HAP-1 (cell line): ENCODE data around the gene VCAM1.

Experiments used
- DNase-seq, 2 experiments: peaks; one replicate each; pipeline ENCODE4 v3.0.0-alpha.2; 2016 to 2020; ENCODE audit warnings: low spot score in 2 of 2
- H3K27me3 ChIP-seq: fragments of 250-450 bp; sonication (Bioruptor Pico); 2 replicates; pipeline ENCODE4 v1.5.1; 2020; ENCODE audit warnings: low read depth, mild to moderate bottlenecking, moderate library complexity
- H3K36me3 ChIP-seq: fragments of 250-450 bp; sonication (Bioruptor Pico); replicated peaks from 2 replicates; pipeline ENCODE4 v1.5.1; 2020; ENCODE audit warnings: mild to moderate bottlenecking
- H3K4me1 ChIP-seq: fragments of 250-450 bp; sonication (Bioruptor Pico); 2 replicates; pipeline ENCODE4 v1.5.1; 2020; ENCODE audit warnings: mild to moderate bottlenecking
- H3K4me3 ChIP-seq: fragments of 250-450 bp; sonication (Bioruptor Pico); 2 replicates; pipeline ENCODE4 v1.5.1; 2020; ENCODE audit warnings: mild to moderate bottlenecking, moderate library complexity
- H3K9me3 ChIP-seq: fragments of 250-450 bp; sonication (Bioruptor Pico); 2 replicates; pipeline ENCODE4 v1.5.1; 2020; ENCODE audit warnings: mild to moderate bottlenecking, moderate library complexity
- in situ Hi-C: fragments of 300-500 bp; cut with MboI; formaldehyde crosslinking; loops from 3 replicates; pipeline ENCODE4 v1.14.3; 2020; ENCODE audit warnings: low sequenced_read_pairs, inconsistent platforms, mixed read lengths

Gene VCAM1, protein sequence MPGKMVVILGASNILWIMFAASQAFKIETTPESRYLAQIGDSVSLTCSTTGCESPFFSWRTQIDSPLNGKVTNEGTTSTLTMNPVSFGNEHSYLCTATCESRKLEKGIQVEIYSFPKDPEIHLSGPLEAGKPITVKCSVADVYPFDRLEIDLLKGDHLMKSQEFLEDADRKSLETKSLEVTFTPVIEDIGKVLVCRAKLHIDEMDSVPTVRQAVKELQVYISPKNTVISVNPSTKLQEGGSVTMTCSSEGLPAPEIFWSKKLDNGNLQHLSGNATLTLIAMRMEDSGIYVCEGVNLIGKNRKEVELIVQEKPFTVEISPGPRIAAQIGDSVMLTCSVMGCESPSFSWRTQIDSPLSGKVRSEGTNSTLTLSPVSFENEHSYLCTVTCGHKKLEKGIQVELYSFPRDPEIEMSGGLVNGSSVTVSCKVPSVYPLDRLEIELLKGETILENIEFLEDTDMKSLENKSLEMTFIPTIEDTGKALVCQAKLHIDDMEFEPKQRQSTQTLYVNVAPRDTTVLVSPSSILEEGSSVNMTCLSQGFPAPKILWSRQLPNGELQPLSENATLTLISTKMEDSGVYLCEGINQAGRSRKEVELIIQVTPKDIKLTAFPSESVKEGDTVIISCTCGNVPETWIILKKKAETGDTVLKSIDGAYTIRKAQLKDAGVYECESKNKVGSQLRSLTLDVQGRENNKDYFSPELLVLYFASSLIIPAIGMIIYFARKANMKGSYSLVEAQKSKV

DNA sequence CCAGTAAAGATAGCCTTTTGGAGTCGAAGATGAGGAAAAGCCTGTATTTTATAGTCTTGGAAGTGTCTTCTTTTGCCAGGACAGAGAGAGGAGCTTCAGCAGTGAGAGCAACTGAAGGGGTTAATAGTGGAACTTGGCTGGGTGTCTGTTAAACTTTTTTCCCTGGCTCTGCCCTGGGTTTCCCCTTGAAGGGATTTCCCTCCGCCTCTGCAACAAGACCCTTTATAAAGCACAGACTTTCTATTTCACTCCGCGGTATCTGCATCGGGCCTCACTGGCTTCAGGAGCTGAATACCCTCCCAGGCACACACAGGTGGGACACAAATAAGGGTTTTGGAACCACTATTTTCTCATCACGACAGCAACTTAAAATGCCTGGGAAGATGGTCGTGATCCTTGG, at the start of gene VCAM1:
TSS of gene VCAM1 (plus strand) at position 253 of the 400 bp plus-strand sequence. CDS start at position 372, 119 bp downstream.
- H3K4me3 ChIP-seq: no peak within 1 kb of the TSS
- no peaks in the 10 kb centered on the region for H3K27me3 ChIP-seq
- no peaks in the 10 kb centered on the region for H3K36me3 ChIP-seq
- in situ Hi-C loops: no loop called here
- no peaks in the 10 kb centered on the region for H3K9me3 ChIP-seq
- DNase-seq: no peak
- H3K4me1 ChIP-seq: peaks cover 26% of the 10 kb centered on the region

DNA sequence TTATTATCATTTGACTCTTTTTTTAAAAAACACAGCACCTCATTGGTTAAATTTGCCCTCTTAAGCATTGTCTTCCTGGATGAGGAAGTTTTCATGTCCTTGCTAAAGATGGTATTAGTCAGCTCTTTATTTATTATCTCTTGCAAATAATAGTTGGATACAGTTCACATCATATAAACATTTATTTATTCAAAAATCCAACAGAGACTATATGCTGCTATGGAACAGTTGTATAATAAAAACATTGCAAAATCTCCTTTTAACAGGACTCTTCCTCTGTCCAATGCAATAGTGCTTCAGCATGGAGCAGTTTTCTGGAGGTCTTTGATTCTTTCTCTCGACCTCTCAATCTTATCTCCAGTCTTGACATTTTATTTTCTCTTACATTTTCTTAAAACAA, 49.5 kb upstream of the VCAM1 start:
- Histone ChIP-seq H3K9me3 (no peaks in the 10 kb centered on the region; the same call in 1 of the 2 replicates), H3K4me3 (no peak overlapping the region), H3K36me3 (no peaks in the 10 kb centered on the region), H3K27me3 (no peaks in the 10 kb centered on the region), H3K4me1 (no peaks in the 10 kb centered on the region)
- no peak for DNase-seq
- in situ Hi-C loops: no loop called here

DNA sequence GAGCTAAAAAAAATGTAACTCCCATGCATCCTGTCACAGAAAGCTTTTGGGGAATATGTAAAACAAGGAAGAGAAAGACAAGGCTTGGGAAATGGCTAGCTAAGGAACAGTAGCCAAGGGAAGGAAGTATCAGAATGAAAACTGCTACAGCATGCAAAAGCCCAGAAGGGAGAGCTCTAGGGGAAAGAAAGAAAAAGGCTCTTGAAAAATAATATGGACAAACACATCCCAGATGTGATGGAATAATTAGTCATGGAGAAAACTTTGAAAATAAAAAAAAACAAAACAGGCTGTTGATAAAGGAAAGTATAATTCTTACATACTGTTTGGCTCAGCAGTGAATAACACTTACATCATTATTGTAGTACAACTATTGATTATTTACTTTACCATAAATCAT, 47.9 kb upstream of the VCAM1 start:
- in situ Hi-C loops: no loop called here

DNA sequence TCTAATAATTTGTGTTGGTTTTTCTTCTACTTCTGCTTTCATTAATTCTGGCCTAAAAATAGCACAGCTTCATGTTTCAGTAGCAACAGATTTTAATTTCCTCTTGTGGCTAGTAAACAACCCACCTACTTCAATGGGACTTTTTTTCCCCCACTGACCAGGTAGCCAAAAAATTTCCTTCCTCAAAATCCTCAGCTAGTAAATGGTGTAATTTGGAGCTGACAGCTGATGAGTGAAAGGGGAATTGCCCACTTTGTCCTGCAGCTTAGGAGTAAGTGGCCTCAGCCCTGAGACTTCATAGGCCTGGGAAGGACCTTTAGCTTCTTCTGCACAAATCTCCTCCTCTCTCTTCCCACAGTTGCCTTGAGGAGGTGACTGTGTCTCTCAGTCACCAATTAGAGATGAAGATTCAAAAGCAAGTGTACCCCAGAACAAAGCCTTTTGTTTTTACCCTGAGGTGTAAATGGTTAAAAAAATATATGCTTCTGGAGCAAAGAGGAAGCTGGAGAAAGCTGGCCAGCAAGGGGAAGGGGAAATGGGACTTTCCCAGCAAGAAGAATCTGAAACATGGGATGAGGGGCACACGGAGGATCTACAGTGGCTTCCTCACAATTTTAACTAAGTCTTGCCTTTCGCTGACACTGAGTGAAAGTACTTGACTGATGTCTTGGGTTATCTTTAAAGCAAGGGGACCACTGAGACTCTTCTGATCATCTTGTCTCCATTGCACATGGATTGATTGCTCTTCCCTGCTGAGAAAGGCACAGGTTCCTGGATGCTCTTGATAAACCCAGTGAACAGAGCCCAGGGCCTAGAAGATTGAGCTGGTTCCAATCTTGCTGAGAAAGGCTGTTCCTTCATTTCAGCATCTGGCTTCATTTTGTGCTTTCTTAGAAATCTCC, 35.8 kb upstream of the VCAM1 start:
- no peak overlapping the region for H3K4me3 ChIP-seq
- H3K36me3 ChIP-seq: no peaks in the 10 kb centered on the region
- in situ Hi-C loops: no loop called here
- H3K9me3 ChIP-seq: no peaks in the 10 kb centered on the region
- no peaks in the 10 kb centered on the region for H3K27me3 ChIP-seq
- H3K4me1 ChIP-seq: no peaks in the 10 kb centered on the region
- no peak for DNase-seq

More for the DNA sequence above, 47.9 kb upstream of the VCAM1 start:
- DNase-seq: no peak
- no peaks in the 10 kb centered on the region for H3K36me3 ChIP-seq
- H3K4me1 ChIP-seq: no peaks in the 10 kb centered on the region
- no peaks in the 10 kb centered on the region for H3K27me3 ChIP-seq
- H3K4me3 ChIP-seq: no peak overlapping the region
- H3K9me3 ChIP-seq: no peaks in the 10 kb centered on the region; the same call in 1 of the 2 replicates

DNA sequence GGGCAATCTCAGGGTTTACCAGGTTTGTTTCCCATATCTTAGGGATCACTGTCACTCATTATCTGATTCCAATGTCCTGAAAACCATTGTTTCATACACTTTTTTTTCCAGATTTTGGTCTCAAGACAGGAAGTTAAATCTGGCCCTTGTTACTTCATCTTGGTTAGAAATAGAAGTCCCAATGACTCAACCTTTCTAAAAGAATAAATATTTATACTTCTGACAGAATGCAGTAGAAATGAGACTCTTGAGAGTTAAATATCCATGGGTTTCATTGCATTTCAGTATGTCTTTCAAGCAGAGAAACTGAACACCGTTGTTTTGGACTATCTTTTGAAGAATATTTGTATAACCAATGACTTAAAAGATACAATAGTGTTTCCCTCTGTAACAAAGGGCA, 19.8 kb upstream of the VCAM1 start:
- in situ Hi-C loops: no loop called here
- Histone ChIP-seq H3K27me3 (no peaks in the 10 kb centered on the region), H3K4me3 (no peak overlapping the region), H3K36me3 (no peaks in the 10 kb centered on the region), H3K9me3 (no peaks in the 10 kb centered on the region), H3K4me1 (no peaks in the 10 kb centered on the region)
- DNase-seq: no peak

DNA sequence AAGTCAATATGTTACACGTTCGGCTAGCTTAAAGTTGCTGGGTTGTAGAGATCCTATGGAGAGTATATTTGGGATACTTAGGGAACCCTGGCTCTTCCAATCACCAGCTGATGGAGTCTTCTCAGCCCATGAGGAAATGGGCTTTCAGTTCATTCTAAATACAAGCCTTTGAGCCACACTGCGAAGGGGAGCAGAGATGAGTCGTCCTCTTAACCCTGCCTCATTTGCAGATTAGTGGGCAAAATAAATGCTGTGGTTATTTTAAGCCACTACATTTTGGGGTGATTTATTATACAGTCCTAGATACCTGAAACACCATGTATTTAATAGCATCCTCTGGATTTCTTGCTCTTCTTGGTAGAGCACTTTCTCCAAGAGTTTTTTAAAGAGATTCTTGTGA, 19.0 kb upstream of the VCAM1 start:
- no peak for DNase-seq
- no peak overlapping the region for H3K4me3 ChIP-seq
- H3K27me3 ChIP-seq: no peaks in the 10 kb centered on the region
- no peaks in the 10 kb centered on the region for H3K36me3 ChIP-seq
- H3K4me1 ChIP-seq: no peaks in the 10 kb centered on the region
- in situ Hi-C loops: no loop called here
- H3K9me3 ChIP-seq: no peaks in the 10 kb centered on the region

DNA sequence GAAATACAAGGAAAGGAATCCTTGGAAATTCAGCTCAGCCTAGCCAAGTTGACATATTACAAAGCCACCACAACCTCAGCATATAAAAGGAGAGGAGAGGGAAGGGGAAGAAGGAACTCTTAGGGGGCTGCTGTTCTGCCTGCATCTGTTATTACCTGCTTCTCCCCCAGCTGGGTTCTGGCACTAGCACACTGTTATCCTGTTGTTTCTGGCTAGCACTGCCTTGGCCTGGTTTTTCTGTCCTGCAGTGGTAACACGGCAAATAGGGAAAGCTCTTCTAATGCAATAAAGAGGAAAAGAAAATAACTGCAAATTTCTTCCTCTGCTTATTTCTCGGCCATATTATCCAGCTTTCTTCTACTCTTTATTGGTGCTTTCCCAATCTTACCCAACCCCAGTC, 16.5 kb upstream of the VCAM1 start:
- Histone ChIP-seq H3K36me3 (no peaks in the 10 kb centered on the region), H3K4me1 (no peaks in the 10 kb centered on the region), H3K27me3 (no peaks in the 10 kb centered on the region), H3K9me3 (no peaks in the 10 kb centered on the region), H3K4me3 (no peak overlapping the region)
- DNase-seq: no peak
- in situ Hi-C loops: no loop called here

DNA sequence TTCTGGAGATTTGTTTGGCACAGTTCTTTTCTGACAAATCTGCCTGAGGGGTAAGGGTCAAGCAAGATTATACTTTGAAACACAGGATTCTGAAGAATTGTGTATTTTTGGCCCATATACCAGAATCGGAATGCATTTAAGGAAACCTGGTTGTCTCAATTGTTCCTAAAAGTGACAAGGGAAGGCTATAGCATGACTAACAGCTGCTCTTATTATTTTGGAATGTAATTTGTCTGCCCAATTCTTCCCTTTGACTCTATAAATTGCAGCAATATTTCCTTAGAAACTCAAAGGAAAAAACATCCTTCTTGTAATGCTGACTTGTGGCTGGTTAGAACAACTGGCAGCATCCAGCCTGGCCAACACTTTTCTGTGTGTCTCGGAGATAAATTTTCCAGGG, 15.8 kb upstream of the VCAM1 start:
- no peak for DNase-seq
- Histone ChIP-seq H3K4me1 (no peaks in the 10 kb centered on the region), H3K9me3 (no peaks in the 10 kb centered on the region), H3K4me3 (no peak overlapping the region), H3K36me3 (no peaks in the 10 kb centered on the region), H3K27me3 (no peaks in the 10 kb centered on the region)
- in situ Hi-C loops: no loop called here

DNA sequence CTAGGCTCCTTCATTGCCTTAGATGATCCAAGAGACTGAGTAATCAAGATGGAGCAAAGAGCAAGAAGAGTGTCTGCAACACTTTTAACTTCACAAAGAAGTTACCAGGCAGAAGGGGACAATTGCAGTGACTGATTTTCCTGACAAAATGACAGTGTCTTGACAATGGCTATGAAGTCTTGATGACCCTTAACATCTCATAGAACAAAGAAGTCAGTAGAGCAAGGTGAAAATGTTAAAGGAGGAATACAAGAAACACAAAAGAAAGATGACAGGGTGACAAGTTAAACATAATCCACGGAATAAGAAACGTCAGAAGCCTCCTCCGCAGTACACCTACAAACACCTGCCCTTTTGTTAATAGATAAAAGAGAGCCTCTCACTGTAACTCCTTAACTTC, 15.1 kb upstream of the VCAM1 start:
- in situ Hi-C loops: no loop called here
- Histone ChIP-seq H3K4me3 (no peak overlapping the region), H3K9me3 (no peaks in the 10 kb centered on the region), H3K36me3 (no peaks in the 10 kb centered on the region), H3K4me1 (no peaks in the 10 kb centered on the region), H3K27me3 (no peaks in the 10 kb centered on the region)
- DNase-seq: no peak

DNA sequence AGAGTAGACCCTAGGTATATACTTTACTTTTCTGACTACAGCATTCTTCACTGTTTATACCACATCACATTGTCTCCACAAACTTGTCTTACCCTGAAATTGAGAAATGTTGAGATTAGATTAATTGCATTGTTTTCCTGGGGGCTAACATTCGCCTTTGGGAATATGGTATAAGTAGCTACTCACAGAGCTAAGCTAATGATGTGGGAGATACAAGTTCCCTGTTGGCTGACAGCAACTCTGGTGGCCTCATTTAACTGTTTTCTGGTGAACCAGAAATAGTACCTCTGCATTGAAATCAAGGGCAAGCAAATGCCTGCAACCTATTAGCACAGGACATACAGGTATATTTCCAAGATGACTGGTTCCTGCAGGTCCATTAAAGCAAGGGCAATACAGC, 13.2 kb upstream of the VCAM1 start:
- DNase-seq: no peak
- Histone ChIP-seq H3K27me3 (no peaks in the 10 kb centered on the region), H3K4me3 (no peak overlapping the region), H3K36me3 (no peaks in the 10 kb centered on the region), H3K4me1 (no peaks in the 10 kb centered on the region), H3K9me3 (no peaks in the 10 kb centered on the region)
- in situ Hi-C loops: no loop called here

DNA sequence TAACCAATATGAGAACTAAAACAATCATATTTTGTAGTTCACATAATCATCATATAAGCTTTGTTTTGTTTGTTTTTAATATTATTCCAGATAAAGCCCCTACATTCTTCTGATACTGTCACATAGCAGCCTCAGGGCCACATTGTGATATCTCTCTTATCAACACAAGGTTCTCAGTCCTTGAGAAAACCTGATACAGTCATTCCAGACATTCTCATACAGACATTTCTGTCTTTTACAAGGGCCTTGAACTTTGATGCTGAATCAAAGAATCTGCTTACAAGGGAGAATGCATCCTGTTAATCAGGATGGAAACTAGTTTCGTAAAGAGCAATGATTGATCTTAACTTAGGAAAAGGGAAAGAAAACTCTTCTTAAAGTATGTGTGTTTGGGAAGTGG, 12.7 kb upstream of the VCAM1 start:
- Histone ChIP-seq H3K4me1 (no peaks in the 10 kb centered on the region), H3K36me3 (no peaks in the 10 kb centered on the region), H3K4me3 (no peak overlapping the region), H3K9me3 (no peaks in the 10 kb centered on the region), H3K27me3 (no peaks in the 10 kb centered on the region)
- no peak for DNase-seq
- in situ Hi-C loops: no loop called here

DNA sequence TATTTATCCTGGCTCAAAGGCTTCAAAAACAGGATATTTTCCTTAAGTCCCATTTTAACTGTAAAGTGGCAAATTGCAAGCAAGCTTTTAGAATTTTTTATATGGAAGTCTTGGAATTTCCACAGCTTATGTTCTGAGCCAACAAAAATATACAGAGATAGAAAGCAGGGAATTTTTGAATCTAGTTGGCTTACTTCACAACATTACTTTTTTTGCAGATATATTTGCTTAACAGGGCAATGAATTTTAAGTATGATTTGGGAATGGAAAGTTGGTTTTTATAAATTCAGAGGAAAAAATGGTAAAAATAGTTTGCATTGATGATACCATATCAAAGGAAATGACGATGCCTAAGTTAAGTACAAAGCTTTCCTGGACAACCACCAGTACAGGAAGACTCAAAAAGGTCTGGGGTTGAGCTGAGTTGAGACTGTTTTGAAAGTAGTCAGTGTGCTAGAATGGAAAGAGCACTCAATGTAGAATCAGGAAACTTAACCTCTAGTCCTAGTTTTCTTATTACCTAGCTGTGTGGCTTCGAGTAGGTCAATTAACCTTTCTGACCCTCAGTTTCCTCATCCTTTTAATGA, 11.0 kb upstream of the VCAM1 start:
- in situ Hi-C loops: no loop called here
- H3K9me3 ChIP-seq: no peaks in the 10 kb centered on the region
- H3K4me1 ChIP-seq: no peaks in the 10 kb centered on the region
- H3K4me3 ChIP-seq: no peak overlapping the region
- DNase-seq: no peak
- H3K27me3 ChIP-seq: no peaks in the 10 kb centered on the region
- H3K36me3 ChIP-seq: no peaks in the 10 kb centered on the region

DNA sequence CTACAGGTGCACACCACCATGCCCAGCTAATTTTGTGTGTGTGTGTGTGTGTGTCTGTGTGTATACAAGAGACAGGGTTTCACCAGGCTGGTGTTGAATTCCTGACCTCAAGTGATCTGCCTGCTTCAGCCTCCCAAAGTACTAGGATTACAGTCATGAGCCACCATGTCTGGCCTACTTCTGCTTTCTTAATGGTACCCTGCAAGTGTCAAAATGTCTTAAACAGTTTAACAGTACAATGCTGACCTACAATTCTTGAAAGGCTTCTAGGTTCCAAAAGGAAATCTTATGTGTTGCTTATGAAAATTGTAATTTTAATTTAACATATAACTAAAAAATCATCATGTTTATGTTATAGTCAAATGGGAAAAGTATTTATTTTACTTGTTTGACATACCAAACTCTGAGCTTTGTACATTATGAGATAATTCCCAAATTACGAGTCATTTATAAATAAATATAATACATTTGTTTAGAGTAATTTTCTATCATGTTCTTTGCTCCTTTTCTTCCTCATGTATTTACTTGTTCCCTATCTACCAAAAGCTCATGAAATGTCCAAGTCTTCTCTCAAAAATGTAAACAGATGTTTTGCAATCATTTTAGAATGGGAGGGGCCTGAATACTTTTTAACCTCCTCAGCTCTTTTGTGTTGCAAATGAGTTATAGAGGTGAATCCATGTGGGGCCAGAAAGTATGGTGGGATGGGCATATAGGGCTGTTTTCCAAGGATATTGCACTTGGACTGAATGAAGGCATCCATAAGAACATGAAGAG, 8.4 kb upstream of the VCAM1 start:
- Histone ChIP-seq H3K27me3 (no peaks in the 10 kb centered on the region), H3K4me1 (peaks cover 6% of the 10 kb centered on the region), H3K9me3 (no peaks in the 10 kb centered on the region), H3K36me3 (no peaks in the 10 kb centered on the region), H3K4me3 (no peak overlapping the region)
- no peak for DNase-seq
- in situ Hi-C loops: no loop called here
